Measurements from ENCODE around the gene TCAP.

The TCAP gene

DNA sequence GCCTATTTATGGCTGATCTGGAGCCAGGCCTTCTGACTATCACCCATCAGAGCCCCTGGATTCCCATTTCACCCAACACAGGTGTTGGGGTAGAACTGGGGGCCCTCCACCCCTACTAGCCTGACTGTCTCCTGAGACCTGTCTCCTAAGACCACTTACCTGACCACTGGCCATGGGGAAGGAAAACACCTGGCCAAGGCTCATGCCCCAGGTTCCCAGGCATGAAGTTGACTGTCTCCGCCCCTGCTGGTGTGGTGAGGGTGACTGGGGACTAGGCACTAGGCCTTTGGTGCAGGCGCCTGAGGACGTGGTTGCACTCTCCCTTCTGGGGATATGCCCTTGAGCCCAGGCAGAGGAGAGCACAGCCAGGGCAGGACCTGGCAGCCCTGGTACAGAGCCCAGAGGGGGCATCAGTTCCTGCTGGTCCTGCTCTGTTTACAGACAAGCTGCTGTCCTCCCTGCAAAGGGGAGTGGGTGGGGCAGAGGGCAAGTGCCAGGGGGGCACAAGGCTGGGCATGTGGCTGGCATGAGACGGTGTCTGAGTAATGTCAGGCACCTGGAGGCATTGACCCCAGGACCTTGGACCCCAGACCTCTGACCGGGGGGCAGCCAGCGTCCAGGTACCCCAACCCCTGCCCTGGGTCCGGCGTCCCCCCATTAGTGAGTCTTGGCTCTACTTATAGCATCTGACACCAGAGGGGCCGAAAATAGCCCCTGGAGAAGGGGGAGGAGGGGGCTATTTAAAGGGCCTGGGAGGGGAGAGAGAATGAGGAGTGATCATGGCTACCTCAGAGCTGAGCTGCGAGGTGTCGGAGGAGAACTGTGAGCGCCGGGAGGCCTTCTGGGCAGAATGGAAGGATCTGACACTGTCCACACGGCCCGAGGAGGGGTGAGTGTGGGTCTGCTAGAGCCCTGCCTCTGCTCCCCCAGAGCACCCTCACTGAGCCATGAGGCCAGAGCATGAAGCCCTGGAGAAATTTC lies at the start of gene TCAP:
TSS of gene TCAP (plus strand) at position 769 of the 981 bp plus-strand sequence. CDS start at position 780, 11 bp downstream.
- no peak for DNase-seq (ENCODE audit: low read depth in 2 of 2)

DNA sequence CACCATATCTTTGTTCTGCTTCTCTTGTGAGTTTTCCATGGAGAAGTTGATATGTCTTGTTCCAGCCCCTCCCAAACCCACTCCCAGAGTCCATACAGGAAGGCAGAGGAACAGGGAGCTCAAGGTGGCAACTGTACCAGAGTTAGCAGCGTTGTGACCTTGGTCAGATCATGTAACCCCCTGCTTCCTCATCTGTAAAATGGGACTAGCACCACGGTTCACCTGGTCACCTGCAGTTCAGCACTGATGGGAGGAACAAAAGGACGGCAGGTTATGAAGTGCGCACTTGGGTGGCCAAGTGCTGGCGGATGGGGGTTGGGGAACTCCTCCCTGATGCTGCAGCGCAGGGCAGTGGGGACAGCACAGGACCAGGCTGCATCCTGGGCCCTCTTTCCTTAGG lies 49.7 kb upstream of the TCAP start:
- no peak for DNase-seq (ENCODE audit: low read depth in 2 of 2)

DNA sequence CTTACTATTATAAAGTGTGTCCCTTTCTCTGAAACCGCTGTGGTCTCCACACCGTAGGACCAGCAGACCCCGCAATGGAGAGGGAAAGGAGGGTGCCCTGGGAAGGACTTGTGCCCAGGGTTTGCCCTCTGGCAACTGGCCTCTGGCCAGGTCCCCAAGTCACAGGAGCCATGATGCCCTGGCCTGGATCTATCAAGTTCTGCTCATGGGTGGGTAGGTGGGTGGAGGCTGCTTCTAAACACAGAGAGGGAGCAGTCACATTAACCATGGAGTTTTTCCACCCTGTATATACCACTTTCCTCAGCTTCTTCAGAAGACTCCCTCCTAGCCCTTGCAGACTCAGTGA lies 48.1 kb upstream of the TCAP start:
- DNase-seq (ENCODE audit: low read depth in 2 of 2): no peak

DNA sequence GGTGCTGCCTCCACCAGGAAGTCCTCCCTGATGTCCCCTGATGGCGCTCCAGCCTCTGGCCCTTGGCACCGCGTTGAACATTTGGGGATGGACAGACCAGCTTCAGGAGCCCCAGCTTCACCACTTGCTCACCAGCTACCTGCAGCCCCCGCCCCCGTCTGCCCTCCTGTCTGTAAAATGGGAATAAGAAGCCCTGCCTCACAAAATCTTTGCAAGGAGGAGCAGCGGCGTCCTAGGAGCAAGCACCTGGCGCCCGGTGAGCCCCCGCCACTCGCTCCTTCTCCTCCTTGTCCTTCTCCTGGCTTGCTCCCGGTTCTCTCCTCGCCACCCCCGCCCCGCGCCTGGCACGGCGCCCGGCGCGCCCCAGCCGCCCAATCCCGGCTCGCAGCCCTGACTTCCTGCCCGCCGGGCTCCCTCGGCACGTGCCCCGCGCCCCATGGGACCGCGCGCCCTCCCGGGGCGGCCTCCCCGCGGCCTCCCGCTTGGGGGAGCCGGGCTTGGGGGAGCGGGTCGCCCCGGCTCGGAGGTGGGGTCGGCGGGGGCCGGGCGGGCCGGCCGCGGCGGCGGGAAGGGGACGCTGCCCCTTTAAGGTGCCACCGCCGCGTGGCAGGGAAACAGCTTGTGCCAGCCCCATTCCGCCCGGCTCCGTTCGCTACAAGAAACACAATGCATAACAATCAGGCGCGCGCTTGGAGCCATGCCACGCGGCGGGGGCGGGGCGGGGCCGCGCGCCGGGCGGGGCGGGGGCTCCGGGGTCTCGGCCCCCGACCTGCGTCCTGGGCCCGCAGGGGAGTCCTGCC lies 47.5 kb upstream of the TCAP start:
- DNase-seq (ENCODE audit: low read depth in 2 of 2): peak in 1 of 2 donors; percentile 28

GRCh38 chr17:39618246-39618913 lies 46.8 kb upstream of the TCAP start:
- no peak for DNase-seq (ENCODE audit: low read depth in 2 of 2)

GRCh38 chr17:39618956-39619785 lies 46.0 kb upstream of the TCAP start:
- DNase-seq (ENCODE audit: low read depth in 2 of 2): no peak

DNA sequence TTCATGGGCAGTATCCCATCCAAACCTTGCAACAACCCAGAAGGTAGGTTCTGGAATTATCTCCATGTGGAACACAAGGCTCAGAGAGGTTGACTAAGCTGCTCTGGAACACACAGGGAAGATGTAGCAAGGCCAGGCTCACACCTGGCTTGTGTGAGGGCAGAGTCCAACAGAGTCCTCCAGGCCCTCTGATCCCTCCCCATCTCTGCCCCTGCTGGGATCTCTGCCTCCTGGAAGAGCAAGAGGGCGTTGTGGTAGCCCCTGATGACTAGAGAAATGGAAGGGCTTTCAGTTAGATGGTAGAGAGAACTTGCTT lies 45.4 kb upstream of the TCAP start:
- DNase-seq (ENCODE audit: low read depth in 2 of 2): no peak

DNA sequence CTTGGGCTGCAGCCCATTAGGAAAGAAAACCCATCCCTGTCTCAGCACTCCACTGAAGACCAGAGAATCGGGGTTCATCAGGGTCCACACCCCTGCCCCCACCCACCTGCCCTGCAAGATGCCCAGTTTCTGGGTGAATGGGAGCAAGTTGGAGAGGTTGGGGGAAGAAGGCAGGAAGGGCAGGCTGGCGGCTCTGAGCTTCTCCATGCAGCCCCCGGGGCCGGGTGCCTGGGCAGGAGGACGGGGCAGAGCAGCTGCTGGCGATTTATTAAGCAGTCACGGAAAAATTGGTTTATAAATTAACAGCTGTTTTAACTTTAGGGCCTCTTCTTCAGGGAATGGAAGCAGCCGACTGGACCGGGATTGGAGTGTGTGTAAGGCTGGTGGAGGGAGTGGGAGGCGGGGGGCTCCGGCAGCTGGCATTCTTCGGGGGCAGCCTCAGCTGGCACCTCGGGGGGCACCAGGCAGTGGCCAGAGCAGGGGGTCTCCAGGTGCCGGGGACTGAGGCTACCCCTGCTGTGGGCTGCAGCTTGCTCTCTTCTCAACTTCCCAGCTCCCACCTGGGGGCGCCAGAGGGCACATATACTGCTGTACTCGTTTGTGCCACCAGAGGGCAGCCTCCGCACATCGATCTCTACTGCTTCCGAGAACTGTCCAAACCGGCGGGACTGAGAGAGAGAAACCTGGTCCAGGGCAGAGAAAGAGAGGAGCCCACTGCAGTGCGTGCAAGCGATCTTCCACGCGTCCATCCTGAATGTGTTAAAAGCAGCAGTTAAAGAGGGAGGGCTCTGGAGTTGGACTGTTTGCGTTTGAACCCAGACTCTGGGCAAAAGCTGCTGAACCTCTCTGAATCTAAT lies 43.4 kb upstream of the TCAP start:
- peak; percentile 65 to 66 for DNase-seq (ENCODE audit: low read depth in 2 of 2)

DNA sequence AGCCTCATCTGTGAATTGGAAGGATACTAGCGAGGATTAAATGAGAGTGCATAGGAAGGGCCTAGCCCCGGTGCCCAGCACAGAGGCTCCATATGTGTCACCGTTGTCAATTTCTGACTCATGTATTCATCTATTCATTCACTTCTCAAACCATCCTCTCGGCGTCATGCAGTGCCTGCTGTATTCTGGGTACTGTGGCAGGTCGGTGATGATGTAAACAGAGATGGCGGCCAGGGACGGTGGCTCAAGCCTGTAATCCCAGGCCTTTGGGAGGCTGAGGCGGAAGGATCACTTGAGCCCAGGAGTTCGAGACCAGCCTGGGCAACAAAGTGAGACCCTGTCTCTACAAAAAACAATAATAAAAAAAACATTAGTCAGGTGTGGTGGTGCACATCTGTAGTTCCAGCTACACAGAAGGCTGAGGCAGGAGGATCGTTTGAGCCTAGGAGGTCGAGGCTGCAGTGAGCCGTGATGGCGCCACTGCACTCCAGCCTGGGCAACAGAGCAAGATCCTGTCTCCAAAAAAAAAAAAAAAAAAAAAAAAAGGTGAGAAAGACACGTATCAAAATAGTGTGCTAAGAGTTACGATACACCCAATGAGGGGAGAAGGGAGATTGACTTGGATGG lies 42.7 kb upstream of the TCAP start:
- DNase-seq (ENCODE audit: low read depth in 2 of 2): no peak

DNA sequence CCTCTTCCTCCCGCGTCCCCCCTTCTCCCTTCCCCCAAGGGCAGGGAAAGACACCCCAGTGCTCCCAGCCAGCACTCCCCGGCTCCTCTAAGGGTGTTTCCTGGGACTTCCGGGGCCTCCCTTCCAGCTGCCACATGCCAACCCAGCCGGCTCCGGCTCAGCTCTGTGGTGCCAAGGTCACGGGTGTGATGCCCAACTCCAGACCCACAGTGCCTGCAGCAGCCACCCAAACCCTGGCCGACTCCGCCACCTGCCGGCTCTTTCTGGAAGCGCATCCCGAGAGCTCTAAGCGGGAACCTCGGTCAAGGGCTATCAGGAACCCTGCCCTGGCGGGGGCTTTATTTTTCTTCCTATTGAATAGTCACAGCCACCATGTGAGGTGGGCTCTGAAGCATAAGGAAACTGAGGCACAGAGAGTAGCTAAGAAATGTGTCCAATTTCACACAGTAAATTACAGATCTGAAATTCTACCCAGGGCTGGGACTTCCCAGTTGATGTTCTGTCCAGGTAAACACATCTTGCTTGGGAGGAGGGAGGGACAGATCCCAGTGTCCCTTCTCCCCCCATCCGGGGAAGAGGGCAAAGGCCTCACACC lies 41.7 kb upstream of the TCAP start:
- peak; percentile 56 to 66 for DNase-seq (ENCODE audit: low read depth in 2 of 2)

DNA sequence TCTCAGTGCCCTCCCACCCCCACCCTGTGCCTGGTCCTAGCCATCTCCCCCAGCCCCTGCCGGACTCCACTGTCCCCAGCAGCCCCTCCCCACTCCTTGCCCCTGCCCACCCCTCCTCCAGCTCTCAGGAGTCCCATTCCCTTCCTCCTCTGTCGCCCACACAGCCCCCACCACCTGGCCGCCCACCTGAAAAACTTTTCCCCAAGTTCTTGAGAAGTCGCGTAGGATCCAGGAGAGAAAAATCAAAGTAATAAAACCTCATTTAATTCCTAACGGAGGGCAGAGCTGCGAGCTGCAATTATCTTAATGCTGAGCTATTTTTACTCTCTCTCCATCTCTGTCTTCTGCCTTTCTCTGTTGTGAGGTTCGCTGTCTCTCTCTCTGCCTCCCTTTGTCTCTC lies 40.8 kb upstream of the TCAP start:
- no peak for DNase-seq (ENCODE audit: low read depth in 2 of 2)

DNA sequence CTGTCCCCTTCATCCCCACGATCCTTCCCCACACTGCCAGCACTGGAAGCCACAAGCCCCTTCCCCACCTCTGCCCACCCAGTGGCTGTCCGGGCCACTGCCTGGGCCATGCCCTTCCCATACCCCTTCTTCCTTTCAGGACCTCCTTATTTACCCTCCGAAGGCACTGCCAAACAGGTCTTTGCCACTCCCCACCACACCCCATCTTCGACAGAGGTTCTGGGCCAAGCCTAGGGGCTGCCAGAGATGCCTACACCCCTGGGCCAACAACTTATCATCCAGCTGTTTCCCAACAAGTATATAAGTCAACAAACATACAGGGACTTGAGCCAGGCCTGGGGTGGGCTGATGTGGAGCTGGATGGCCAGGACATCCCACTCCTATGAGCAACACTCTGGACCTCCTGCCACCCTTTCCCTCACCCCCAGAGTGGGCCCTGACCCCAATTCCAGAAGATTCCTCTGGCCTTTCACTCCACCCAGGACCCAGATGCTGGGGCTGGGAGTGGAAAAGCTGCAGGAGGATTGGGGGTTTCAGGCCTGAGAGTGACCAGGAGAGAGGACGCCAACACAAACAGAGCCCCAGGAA lies 39.9 kb upstream of the TCAP start:
- DNase-seq (ENCODE audit: low read depth in 2 of 2): no peak

DNA sequence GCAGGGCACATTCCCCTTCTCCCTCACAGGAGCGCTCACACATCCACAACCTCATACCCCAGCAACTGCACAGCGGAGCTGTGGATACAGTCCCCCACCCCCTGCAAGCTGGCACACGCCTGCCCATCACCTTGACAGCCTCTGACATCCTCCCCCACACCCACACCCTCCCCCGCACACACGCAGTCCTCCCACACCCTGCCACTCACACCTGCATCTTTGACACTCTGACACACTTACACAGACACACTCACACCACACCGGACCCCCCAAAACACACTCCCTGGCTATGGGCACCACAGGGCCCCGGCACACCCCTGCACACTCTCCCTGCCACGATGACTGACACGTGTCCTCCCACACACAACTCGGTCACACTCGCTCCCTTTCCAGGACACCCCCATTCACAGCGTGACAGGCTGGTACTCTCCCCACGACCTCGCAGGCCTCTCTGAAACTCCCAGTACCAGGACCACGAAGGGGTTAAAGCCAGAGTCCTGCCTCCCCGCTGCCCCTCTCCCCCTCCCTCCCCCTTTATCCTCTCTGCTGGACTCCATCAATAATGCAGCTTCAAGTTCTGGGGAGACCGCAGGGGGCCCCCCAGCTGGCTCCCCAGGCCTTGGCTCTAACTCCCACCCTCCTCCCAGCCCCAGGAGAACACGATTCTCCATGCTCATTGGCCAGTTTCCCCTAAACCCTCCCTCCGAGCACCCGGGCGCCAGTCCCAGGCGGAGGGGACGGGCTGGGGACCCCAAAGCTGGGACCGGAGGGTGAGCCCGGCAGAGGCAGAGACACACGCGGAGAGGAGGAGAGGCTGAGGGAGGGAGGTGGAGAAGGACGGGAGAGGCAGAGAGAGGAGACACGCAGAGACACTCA lies 38.7 kb upstream of the TCAP start, which contains the start of gene PPP1R1B:
TSS of gene PPP1R1B (plus strand) at position 782 of the 876 bp plus-strand sequence. CDS start 441 bp downstream, outside the sequence.
- DNase-seq (ENCODE audit: low read depth in 2 of 2): no peak

GRCh38 chr17:39627047-39627711 lies 38.0 kb upstream of the TCAP start:
- DNase-seq (ENCODE audit: low read depth in 2 of 2): no peak

- DNase-seq (ENCODE audit: low read depth in 2 of 2): no peak
These were observed 37.2 kb upstream of the TCAP start for GRCh38 chr17:39627712-39628516.

DNA sequence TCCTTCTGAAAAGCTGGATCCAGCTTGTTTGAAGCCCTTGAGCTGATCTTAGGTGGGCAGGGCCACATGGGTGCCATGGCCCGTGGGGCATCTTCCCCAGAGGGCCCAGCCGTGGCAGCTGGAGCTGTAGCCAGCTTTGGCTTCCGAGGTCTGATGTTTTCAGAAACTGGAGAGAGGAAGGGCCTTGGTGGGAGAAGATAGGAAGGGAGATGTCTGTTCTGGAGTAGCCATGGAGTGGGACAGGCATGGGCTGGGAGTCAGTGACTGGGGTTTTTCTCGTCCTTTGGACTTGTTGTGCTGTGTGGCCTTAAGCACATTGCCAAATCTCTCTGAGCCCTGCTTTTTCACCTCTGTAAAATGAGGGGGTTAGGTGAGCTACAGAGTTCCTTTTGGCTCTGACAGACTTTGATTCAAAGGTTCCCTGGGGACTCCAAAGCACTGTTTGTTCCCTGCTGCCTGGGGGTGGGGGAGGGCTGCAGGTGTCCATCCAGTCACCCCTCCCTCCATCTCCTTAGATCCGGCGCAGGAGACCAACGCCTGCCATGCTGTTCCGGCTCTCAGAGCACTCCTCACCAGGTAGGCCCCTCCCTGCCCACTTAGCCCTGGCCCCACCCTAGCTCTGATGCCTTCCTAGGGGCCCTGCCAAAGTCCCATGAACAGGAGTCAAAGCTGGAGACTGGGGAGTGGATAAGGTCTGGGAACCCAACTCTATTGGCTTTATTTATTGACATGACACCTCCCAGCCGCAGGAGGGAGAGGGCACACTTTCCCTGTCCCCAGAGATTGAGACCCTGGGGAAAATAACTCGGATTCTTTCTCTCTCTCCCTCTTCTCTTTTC lies 36.3 kb upstream of the TCAP start:
- no peak for DNase-seq (ENCODE audit: low read depth in 2 of 2)

All from stimulated activated CD8-positive, alpha-beta memory T cell treated with anti-CD3 and anti-CD28 coated beads, Interleukin-15, amount 100 ng/mL, for 4 hours (primary cell).